Loucy (cell line): ENCODE data around the gene GLRX5.

Experiments
- H2AFZ ChIP-seq: fragments of 200-600 bp; sonication (generic); 2 replicates; pipeline ENCODE4 v1.6.0; 2016; ENCODE audit warnings: antibody characterized with exemption, mild to moderate bottlenecking, low read length, moderate library complexity
- H3F3A ChIP-seq: fragments of 200-600 bp; 2 replicates; pipeline ENCODE4 v1.6.0; 2016; ENCODE audit warnings: antibody characterized with exemption, low read depth, mild to moderate bottlenecking
- H3K27me3 ChIP-seq: fragments of 200-600 bp; sonication (generic); 2 replicates; pipeline ENCODE4 v1.6.1; 2014; ENCODE audit warnings: low read length, mild to moderate bottlenecking; ENCODE audit not compliant: insufficient read depth, poor library complexity, severe bottlenecking
- H3K36me3 ChIP-seq: fragments of 200-600 bp; sonication (generic); 2 replicates; pipeline ENCODE4 v1.6.1; 2016; ENCODE audit warnings: low read length; ENCODE audit not compliant: insufficient read depth
- H3K4me1 ChIP-seq: fragments of 200-600 bp; sonication (generic); 2 replicates; pipeline ENCODE4 v1.5.1; 2014; ENCODE audit warnings: low read length, mild to moderate bottlenecking; ENCODE audit not compliant: insufficient read depth, poor library complexity, severe bottlenecking
- H3K4me2 ChIP-seq: fragments of 200-600 bp; sonication (generic); 2 replicates; pipeline ENCODE4 v1.6.0; 2014; ENCODE audit warnings: antibody characterized with exemption, low read length, low read depth, mild to moderate bottlenecking; ENCODE audit not compliant: poor library complexity, severe bottlenecking
- H3K4me3 ChIP-seq: fragments of 200-600 bp; sonication (generic); 2 replicates; pipeline ENCODE4 v1.5.1; 2014; ENCODE audit warnings: low read length, mild to moderate bottlenecking, mixed read lengths; ENCODE audit not compliant: poor library complexity, severe bottlenecking
- H3K79me2 ChIP-seq: fragments of 200-600 bp; sonication (generic); 2 replicates; pipeline ENCODE4 v1.6.1; 2014; ENCODE audit warnings: low read length; ENCODE audit not compliant: insufficient read depth
- H3K9ac ChIP-seq: fragments of 200-600 bp; sonication (generic); 2 replicates; pipeline ENCODE4 v1.6.0; 2014; ENCODE audit warnings: mild to moderate bottlenecking, low read depth, low read length, moderate library complexity; ENCODE audit not compliant: poor library complexity, severe bottlenecking
- H3K9me2 ChIP-seq: fragments of 200-600 bp; sonication (generic); replicated peaks from 2 replicates; pipeline ENCODE4 v1.6.1; 2016; ENCODE audit warnings: low read depth, low read length, mixed read lengths
- H3K9me3 ChIP-seq: fragments of 200-600 bp; sonication (generic); 2 replicates; pipeline ENCODE4 v1.6.1; 2014; ENCODE audit warnings: mild to moderate bottlenecking, antibody characterized with exemption, low read length, low read depth; ENCODE audit not compliant: insufficient read depth
- H4K20me1 ChIP-seq: fragments of 200-600 bp; sonication (generic); 2 replicates; pipeline ENCODE4 v1.6.0; 2014; ENCODE audit warnings: antibody characterized with exemption, low read length, mild to moderate bottlenecking; ENCODE audit not compliant: insufficient read depth, poor library complexity, severe bottlenecking
- CTCF ChIP-seq: fragments of 200-600 bp; sonication (generic); conservative IDR thresholded peaks from 2 replicates; pipeline ENCODE4 v1.5.1; 2014; ENCODE audit warnings: mild to moderate bottlenecking, antibody characterized with exemption, low read length
- EZH2phosphoT487 ChIP-seq: fragments of 200-600 bp; IDR thresholded peaks from 2 replicates; pipeline ENCODE4 v1.6.1; 2018; ENCODE audit warnings: antibody characterized with exemption, mild to moderate bottlenecking, moderate library complexity, borderline replicate concordance

The GLRX5 gene

GRCh38 chr14:95487669-95488084, 47.2 kb upstream of the GLRX5 start:
- Histone ChIP-seq H3K4me2 (no peak overlapping the region), H3K36me3 (no peaks in the 10 kb centered on the region), H3K9ac (no peak overlapping the region), H4K20me1 (no peaks in the 10 kb centered on the region), H3F3A (no peaks in the 10 kb centered on the region), H2AFZ (no peak overlapping the region), H3K4me1 (no peaks in the 10 kb centered on the region), H3K27me3 (no peaks in the 10 kb centered on the region), H3K9me2 (no peaks in the 10 kb centered on the region), H3K4me3 (no peak overlapping the region), H3K9me3 (0 out of 2 replicates have a peak, but pooled peaks cover 4% of the 10 kb centered on the region), H3K79me2 (no peaks in the 10 kb centered on the region)
- no peak for TF ChIP-seq EZH2phosphoT487
- TF ChIP-seq CTCF = no peak

DNA sequence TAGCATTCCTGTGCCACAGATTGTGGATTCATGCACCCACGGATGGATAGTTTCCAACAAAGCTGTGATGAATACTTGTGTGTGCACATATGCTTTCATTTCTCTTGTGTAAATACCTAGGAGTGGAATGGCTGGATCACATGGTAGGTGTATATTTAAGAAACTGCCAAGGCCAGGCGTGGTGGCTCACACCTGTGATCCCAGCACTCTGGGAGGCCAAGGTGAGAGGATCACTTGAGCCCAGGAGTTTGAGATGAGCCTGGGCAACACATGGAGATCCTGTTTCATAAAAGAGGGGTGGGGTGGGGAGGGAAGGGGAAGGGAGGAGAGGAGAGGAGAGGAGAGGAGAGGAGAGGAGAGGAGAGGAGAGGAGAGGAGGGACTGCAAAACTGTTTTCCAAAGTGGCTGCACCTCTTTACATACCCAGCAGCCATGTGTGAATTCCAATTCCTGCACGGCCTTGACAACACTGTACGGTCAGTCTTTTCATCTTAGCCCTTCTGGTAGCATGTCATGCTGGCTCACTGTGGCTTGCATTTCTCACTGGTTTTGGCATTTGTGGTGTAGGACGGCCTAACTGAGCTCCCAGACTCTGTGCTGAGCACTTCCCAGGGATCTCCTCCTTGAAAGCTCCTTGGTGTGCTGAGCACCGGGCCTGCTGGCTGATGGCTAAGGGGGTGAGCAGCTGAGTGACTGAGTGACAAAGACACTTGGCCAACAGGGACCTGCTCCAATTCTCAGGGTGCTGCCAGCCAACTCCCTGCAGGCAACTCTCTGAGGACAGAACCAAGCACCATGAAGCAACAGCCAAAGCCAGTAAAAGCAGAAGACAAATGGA, 46.3 kb upstream of the GLRX5 start:
- no peak overlapping the region for H3K4me2 ChIP-seq
- no peaks in the 10 kb centered on the region for H3K4me1 ChIP-seq

More for the DNA sequence above, 46.3 kb upstream of the GLRX5 start:
- TF ChIP-seq CTCF (no peak), EZH2phosphoT487 (no peak)
- Histone ChIP-seq H2AFZ (no peak overlapping the region), H3K9me2 (no peaks in the 10 kb centered on the region), H3K4me3 (no peak overlapping the region), H4K20me1 (no peaks in the 10 kb centered on the region), H3K27me3 (no peaks in the 10 kb centered on the region), H3K79me2 (no peaks in the 10 kb centered on the region), H3F3A (no peaks in the 10 kb centered on the region), H3K9me3 (0 out of 2 replicates have a peak, but pooled peaks cover 4% of the 10 kb centered on the region), H3K9ac (no peak overlapping the region), H3K36me3 (no peaks in the 10 kb centered on the region)
